WTC11 (cell line): Measurements from ENCODE around the gene CLDN5. TPM values are rescaled to one million over a fixed set of nuclear protein-coding genes. Genes with fewer than 3 reads are reported as not detected.

Experiments
- ATAC-seq: fragments of 200-7000 bp; cut with Tn5 transposase; 2 replicates; pipeline ENCODE4 v1.10.0; 2021; ENCODE audit warnings: mild to moderate bottlenecking, moderate library complexity
- CTCF ChIA-PET: fragments of 300-600 bp; sonication (Branson Sonifier 250); formaldehyde crosslinking; loops from one replicate; lab custom pipeline; 2021; ENCODE audit warnings: antibody characterized with exemption; lab: Charles Lee
- POLR2A ChIA-PET: fragments of 350-600 bp; sonication (Branson Sonifier 250); formaldehyde crosslinking; loops from one replicate; lab custom pipeline; 2021; ENCODE audit warnings: antibody characterized with exemption; lab: Charles Lee
- DNase-seq: peaks from one replicate; pipeline ENCODE4 v3.0.0; 2021; ENCODE audit warnings: low spot score
- H3K27ac Mint-ChIP-seq: 2 replicates; pipeline ENCODE4 v1.8.0; 2021; ENCODE audit warnings: mixed read lengths
- H3K27me3 Mint-ChIP-seq: 2 replicates; pipeline ENCODE4 v1.8.0; 2021; ENCODE audit warnings: low read depth, mild to moderate bottlenecking, moderate library complexity, mixed read lengths
- H3K36me3 Mint-ChIP-seq: 2 replicates; pipeline ENCODE4 v1.8.0; 2021; ENCODE audit warnings: mixed read lengths
- H3K4me1 Mint-ChIP-seq: 2 replicates; pipeline ENCODE4 v1.8.0; 2022; ENCODE audit warnings: mixed read lengths
- H3K4me3 Mint-ChIP-seq: 2 replicates; pipeline ENCODE4 v1.8.0; 2021; ENCODE audit warnings: mild to moderate bottlenecking, moderate library complexity, mixed read lengths
- H3K9me3 Mint-ChIP-seq: 2 replicates; pipeline ENCODE4 v1.8.0; 2021; ENCODE audit warnings: mixed read lengths
- ATF1 ChIP-seq: sonication (generic); formaldehyde crosslinking; IDR thresholded peaks from 2 replicates; pipeline ENCODE4 v1.8.1; 2023; ENCODE audit warnings: mild to moderate bottlenecking, moderate library complexity, missing genetic modification reagents
- E2F1 ChIP-seq: sonication (generic); formaldehyde crosslinking; IDR thresholded peaks from 2 replicates; pipeline ENCODE4 v1.8.0; 2022; ENCODE audit warnings: mild to moderate bottlenecking, missing genetic modification reagents
- ESRRA ChIP-seq: sonication (generic); formaldehyde crosslinking; IDR thresholded peaks from 2 replicates; pipeline ENCODE4 v1.8.1; 2022; ENCODE audit warnings: mild to moderate bottlenecking, missing genetic modification reagents, borderline replicate concordance
- ETV6 ChIP-seq: sonication (generic); formaldehyde crosslinking; IDR thresholded peaks from 2 replicates; pipeline ENCODE4 v1.8.1; 2022; ENCODE audit warnings: mild to moderate bottlenecking, missing genetic modification reagents
- GABPB1 ChIP-seq: sonication (generic); formaldehyde crosslinking; IDR thresholded peaks from 2 replicates; pipeline ENCODE4 v1.8.1; 2023; ENCODE audit warnings: mild to moderate bottlenecking, missing genetic modification reagents
- HMGA2 ChIP-seq: fragments of 250-450 bp; sonication (Bioruptor Pico); IDR thresholded peaks from 2 replicates; pipeline ENCODE4 v1.4.0; 2021; ENCODE audit warnings: mild to moderate bottlenecking, moderate library complexity
- IRF2 ChIP-seq: sonication (generic); formaldehyde crosslinking; IDR thresholded peaks from 2 replicates; pipeline ENCODE4 v1.8.0; 2022; ENCODE audit warnings: low read depth, missing genetic modification reagents, borderline replicate concordance
- JUN ChIP-seq: sonication (generic); formaldehyde crosslinking; IDR thresholded peaks from 2 replicates; pipeline ENCODE4 v1.8.0; 2023; ENCODE audit warnings: mild to moderate bottlenecking, missing genetic modification reagents
- NFYB ChIP-seq: sonication (generic); formaldehyde crosslinking; conservative IDR thresholded peaks from 2 replicates; pipeline ENCODE4 v1.8.0; 2022; ENCODE audit warnings: low read depth, missing genetic modification reagents
- PRRX2 ChIP-seq: fragments of 250-450 bp; sonication (Bioruptor Pico); IDR thresholded peaks from 2 replicates; pipeline ENCODE4 v1.8.0; 2021; ENCODE audit warnings: mild to moderate bottlenecking
- SMAD3 ChIP-seq: sonication (generic); formaldehyde crosslinking; IDR thresholded peaks from 2 replicates; pipeline ENCODE4 v1.8.0; 2022; ENCODE audit warnings: missing genetic modification reagents, mild to moderate bottlenecking, borderline replicate concordance
- SOX15 ChIP-seq: fragments of 250-450 bp; sonication (Bioruptor Pico); IDR thresholded peaks from 2 replicates; pipeline ENCODE4 v1.9.0; 2021; ENCODE audit warnings: mild to moderate bottlenecking
- TP53 ChIP-seq: sonication (generic); formaldehyde crosslinking; IDR thresholded peaks from 2 replicates; pipeline ENCODE4 v1.8.1; 2023; ENCODE audit warnings: mild to moderate bottlenecking, missing genetic modification reagents
- ZNF138 ChIP-seq: sonication (generic); formaldehyde crosslinking; conservative IDR thresholded peaks from 2 replicates; pipeline ENCODE4 v1.8.1; 2022; ENCODE audit warnings: mild to moderate bottlenecking, moderate library complexity, missing genetic modification reagents
- ZNF232 ChIP-seq: sonication (generic); formaldehyde crosslinking; IDR thresholded peaks from 2 replicates; pipeline ENCODE4 v1.8.0; 2022; ENCODE audit warnings: mild to moderate bottlenecking, missing genetic modification reagents
- ZNF317 ChIP-seq: sonication (generic); formaldehyde crosslinking; IDR thresholded peaks from 2 replicates; pipeline ENCODE4 v1.8.1; 2023; ENCODE audit warnings: low read depth, mild to moderate bottlenecking, moderate library complexity, missing genetic modification reagents, borderline replicate concordance
- ZNF423 ChIP-seq: fragments of 250-450 bp; sonication (Bioruptor Pico); IDR thresholded peaks from 2 replicates; pipeline ENCODE4 v2.1.2; 2022; ENCODE audit warnings: mild to moderate bottlenecking, moderate library complexity
- ZNF532 ChIP-seq: fragments of 250-450 bp; sonication (Bioruptor Pico); IDR thresholded peaks from 2 replicates; pipeline ENCODE4 v1.9.0; 2021; ENCODE audit warnings: mild to moderate bottlenecking, borderline replicate concordance
- total RNA-seq: library from RNA; stranded (reverse); gene quantifications from 3 replicates; pipeline ENCODE4 v1.2.3, GENCODE V29; 2021
- TF ChIP-seq, protein P1 (sequence below): sonication (generic); formaldehyde crosslinking; conservative IDR thresholded peaks from 2 replicates; pipeline ENCODE4 v1.8.1; 2022; ENCODE audit warnings: mild to moderate bottlenecking, missing genetic modification reagents
- TF ChIP-seq, protein P2 (sequence below): sonication (generic); formaldehyde crosslinking; IDR thresholded peaks from 2 replicates; pipeline ENCODE4 v1.8.1; 2023; ENCODE audit warnings: mild to moderate bottlenecking, missing genetic modification reagents, borderline replicate concordance
- TF ChIP-seq, protein P3 (sequence below): sonication (generic); formaldehyde crosslinking; IDR thresholded peaks from 2 replicates; pipeline ENCODE4 v1.8.0; 2022; ENCODE audit warnings: missing genetic modification reagents
- TF ChIP-seq, protein P4 (sequence below): fragments of 250-450 bp; sonication (Bioruptor Pico); IDR thresholded peaks from 2 replicates; pipeline ENCODE4 v1.9.0; 2021; ENCODE audit warnings: mild to moderate bottlenecking
- TF ChIP-seq, protein P5 (sequence below): fragments of 250-450 bp; sonication (Bioruptor Pico); IDR thresholded peaks from 2 replicates; pipeline ENCODE4 v1.9.0; 2021; ENCODE audit warnings: moderate library complexity, mild to moderate bottlenecking, inconsistent platforms, borderline replicate concordance

CLDN5 gene
- total RNA-seq, 1 experiment from 2014 or later: 1.0 TPM

- TF ChIP-seq ZNF532 (no peak), ZNF423 (no peak), ESRRA (no peak), ZNF317 (CRISPR knock-in tag) (no peak), TP53 (CRISPR knock-in tag) (no peak), NFYB (no peak)
These were observed 19.1 kb downstream of the CLDN5 start (continued) for GRCh38 chr22:19504900-19505734.

GRCh38 chr22:19503869-19504268 lies 20.3 kb downstream of the CLDN5 start:
- CTCF ChIA-PET: no interaction called here
- no peaks in the 10 kb centered on the region for H3K9me3 Mint-ChIP-seq
- no peaks in the 10 kb centered on the region for H3K27me3 Mint-ChIP-seq
- H3K36me3 Mint-ChIP-seq: peaks cover 17% of the 10 kb centered on the region
- POLR2A ChIA-PET: no interaction called here
- ATAC-seq (peak; percentile 83), DNase-seq (peak; percentile 48)
- H3K27ac Mint-ChIP-seq: 0 out of 2 replicates have a peak overlapping the region, but pooled peaks have one; percentile 16
- no peak overlapping the region for H3K4me3 Mint-ChIP-seq
- TF ChIP-seq ETV6 (CRISPR knock-in tag): no peak
- TF ChIP-seq IRF2 (CRISPR knock-in tag): no peak
- TF ChIP-seq HMGA2: no peak
- TF ChIP-seq, protein P1, sequence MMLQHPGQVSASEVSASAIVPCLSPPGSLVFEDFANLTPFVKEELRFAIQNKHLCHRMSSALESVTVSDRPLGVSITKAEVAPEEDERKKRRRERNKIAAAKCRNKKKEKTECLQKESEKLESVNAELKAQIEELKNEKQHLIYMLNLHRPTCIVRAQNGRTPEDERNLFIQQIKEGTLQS (CRISPR knock-in tag): no peak
- TF ChIP-seq GABPB1 (CRISPR knock-in tag): no peak
- TF ChIP-seq, protein P2, sequence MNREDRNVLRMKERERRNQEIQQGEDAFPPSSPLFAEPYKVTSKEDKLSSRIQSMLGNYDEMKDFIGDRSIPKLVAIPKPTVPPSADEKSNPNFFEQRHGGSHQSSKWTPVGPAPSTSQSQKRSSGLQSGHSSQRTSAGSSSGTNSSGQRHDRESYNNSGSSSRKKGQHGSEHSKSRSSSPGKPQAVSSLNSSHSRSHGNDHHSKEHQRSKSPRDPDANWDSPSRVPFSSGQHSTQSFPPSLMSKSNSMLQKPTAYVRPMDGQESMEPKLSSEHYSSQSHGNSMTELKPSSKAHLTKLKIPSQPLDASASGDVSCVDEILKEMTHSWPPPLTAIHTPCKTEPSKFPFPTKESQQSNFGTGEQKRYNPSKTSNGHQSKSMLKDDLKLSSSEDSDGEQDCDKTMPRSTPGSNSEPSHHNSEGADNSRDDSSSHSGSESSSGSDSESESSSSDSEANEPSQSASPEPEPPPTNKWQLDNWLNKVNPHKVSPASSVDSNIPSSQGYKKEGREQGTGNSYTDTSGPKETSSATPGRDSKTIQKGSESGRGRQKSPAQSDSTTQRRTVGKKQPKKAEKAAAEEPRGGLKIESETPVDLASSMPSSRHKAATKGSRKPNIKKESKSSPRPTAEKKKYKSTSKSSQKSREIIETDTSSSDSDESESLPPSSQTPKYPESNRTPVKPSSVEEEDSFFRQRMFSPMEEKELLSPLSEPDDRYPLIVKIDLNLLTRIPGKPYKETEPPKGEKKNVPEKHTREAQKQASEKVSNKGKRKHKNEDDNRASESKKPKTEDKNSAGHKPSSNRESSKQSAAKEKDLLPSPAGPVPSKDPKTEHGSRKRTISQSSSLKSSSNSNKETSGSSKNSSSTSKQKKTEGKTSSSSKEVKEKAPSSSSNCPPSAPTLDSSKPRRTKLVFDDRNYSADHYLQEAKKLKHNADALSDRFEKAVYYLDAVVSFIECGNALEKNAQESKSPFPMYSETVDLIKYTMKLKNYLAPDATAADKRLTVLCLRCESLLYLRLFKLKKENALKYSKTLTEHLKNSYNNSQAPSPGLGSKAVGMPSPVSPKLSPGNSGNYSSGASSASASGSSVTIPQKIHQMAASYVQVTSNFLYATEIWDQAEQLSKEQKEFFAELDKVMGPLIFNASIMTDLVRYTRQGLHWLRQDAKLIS (CRISPR knock-in tag): no peak
- TF ChIP-seq SMAD3 (CRISPR knock-in tag): no peak
- TF ChIP-seq, protein P3, sequence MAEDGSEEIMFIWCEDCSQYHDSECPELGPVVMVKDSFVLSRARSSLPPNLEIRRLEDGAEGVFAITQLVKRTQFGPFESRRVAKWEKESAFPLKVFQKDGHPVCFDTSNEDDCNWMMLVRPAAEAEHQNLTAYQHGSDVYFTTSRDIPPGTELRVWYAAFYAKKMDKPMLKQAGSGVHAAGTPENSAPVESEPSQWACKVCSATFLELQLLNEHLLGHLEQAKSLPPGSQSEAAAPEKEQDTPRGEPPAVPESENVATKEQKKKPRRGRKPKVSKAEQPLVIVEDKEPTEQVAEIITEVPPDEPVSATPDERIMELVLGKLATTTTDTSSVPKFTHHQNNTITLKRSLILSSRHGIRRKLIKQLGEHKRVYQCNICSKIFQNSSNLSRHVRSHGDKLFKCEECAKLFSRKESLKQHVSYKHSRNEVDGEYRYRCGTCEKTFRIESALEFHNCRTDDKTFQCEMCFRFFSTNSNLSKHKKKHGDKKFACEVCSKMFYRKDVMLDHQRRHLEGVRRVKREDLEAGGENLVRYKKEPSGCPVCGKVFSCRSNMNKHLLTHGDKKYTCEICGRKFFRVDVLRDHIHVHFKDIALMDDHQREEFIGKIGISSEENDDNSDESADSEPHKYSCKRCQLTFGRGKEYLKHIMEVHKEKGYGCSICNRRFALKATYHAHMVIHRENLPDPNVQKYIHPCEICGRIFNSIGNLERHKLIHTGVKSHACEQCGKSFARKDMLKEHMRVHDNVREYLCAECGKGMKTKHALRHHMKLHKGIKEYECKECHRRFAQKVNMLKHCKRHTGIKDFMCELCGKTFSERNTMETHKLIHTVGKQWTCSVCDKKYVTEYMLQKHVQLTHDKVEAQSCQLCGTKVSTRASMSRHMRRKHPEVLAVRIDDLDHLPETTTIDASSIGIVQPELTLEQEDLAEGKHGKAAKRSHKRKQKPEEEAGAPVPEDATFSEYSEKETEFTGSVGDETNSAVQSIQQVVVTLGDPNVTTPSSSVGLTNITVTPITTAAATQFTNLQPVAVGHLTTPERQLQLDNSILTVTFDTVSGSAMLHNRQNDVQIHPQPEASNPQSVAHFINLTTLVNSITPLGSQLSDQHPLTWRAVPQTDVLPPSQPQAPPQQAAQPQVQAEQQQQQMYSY (CRISPR knock-in tag): no peak
- TF ChIP-seq, protein P4, sequence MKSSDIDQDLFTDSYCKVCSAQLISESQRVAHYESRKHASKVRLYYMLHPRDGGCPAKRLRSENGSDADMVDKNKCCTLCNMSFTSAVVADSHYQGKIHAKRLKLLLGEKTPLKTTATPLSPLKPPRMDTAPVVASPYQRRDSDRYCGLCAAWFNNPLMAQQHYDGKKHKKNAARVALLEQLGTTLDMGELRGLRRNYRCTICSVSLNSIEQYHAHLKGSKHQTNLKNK (CRISPR knock-in tag): no peak
- TF ChIP-seq ZNF138 (CRISPR knock-in tag): no peak
- TF ChIP-seq ZNF232 (CRISPR knock-in tag): no peak
- no peak for TF ChIP-seq E2F1 (CRISPR knock-in tag)
- TF ChIP-seq SOX15 (CRISPR knock-in tag): no peak
- TF ChIP-seq ATF1 (CRISPR knock-in tag): no peak
- TF ChIP-seq, protein P5, sequence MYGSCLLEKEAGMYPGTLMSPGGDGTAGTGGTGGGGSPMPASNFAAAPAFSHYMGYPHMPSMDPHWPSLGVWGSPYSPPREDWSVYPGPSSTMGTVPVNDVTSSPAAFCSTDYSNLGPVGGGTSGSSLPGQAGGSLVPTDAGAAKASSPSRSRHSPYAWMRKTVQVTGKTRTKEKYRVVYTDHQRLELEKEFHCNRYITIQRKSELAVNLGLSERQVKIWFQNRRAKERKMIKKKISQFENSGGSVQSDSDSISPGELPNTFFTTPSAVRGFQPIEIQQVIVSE (CRISPR knock-in tag): no peak
- TF ChIP-seq JUN (CRISPR knock-in tag): no peak
- TF ChIP-seq PRRX2 (CRISPR knock-in tag): no peak
- H3K4me1 Mint-ChIP-seq: peaks cover 5% of the 10 kb centered on the region; the same call in 1 of the 2 replicates
